Measurements from ENCODE around the gene CGB8.
"Not testable (repeated sequence)": the region's sequence is repeated elsewhere in the genome, so short reads cannot be mapped to it uniquely, and the experiment has no call there.

The CGB8 gene

GRCh38 chr19:49057636-49058234, 8.8 kb upstream of the CGB8 start, which contains the start of gene CGB7:
CGB7 (minus strand) TSS chr19:49057749; CDS start chr19:49055375, 2,374 bp downstream.
- no peak within 1 kb of the TSS for H2BK5ac ChIP-seq (ENCODE audit: low read depth, low read length, poor library complexity)
- WGBS (ENCODE audit: extremely low coverage, insufficient coverage, insufficient read length), result no CpG with 5 or more reads among the region's 38 CpGs
- H3K4me3 ChIP-seq (ENCODE audit: low read depth, low read length), result peak within 1 kb of the TSS; percentile 62
- peaks cover 16% of the 10 kb centered on the region for H3K79me1 ChIP-seq (ENCODE audit: low read length)
- peaks cover 4% of the 10 kb centered on the region for H3K79me2 ChIP-seq (ENCODE audit: control insufficient read depth, insufficient read depth, low read length, poor library complexity)
- H3K9me3 ChIP-seq (ENCODE audit: insufficient read depth, low read depth, low read length), result peaks cover 2% of the 10 kb centered on the region
- H3K27ac ChIP-seq (ENCODE audit: low read depth, low read length), result no peak within 1 kb of the TSS
- H2BK12ac ChIP-seq (ENCODE audit: low read length), result no peak within 1 kb of the TSS
- H3K4me2 ChIP-seq (ENCODE audit: low read length), result peak within 1 kb of the TSS; percentile 75
- no peak within 1 kb of the TSS for H3K9ac ChIP-seq (ENCODE audit: low read length)
- H3K4me1 ChIP-seq (ENCODE audit: control insufficient read depth in 1 of 2, insufficient read depth in 2 of 2, low read length in 2 of 2), result peaks cover 2 to 16% of the 10 kb centered on the region in 2 experiments
- peak in 1 of 2 donors; percentile 62 for DNase-seq
- H3K27me3 ChIP-seq (ENCODE audit: insufficient read depth, low read length), result peaks cover 5% of the 10 kb centered on the region
- no peak within 1 kb of the TSS for H3K23ac ChIP-seq (ENCODE audit: low read length)
- peak within 1 kb of the TSS; percentile 46 for H4K8ac ChIP-seq (ENCODE audit: low read depth, low read length)
- H4K91ac ChIP-seq (ENCODE audit: low read depth, low read length), result peak within 1 kb of the TSS; percentile 29
- H3K18ac ChIP-seq (ENCODE audit: low read length), result peak within 1 kb of the TSS; percentile 42
- H3K14ac ChIP-seq (ENCODE audit: low read length), result peak within 1 kb of the TSS; percentile 11
- H2AFZ ChIP-seq (ENCODE audit: insufficient read depth, low read length, poor library complexity), result peak within 1 kb of the TSS; percentile 4
- peaks cover 0 to 2% of the 10 kb centered on the region in 2 experiments for H3K36me3 ChIP-seq (ENCODE audit: control insufficient read depth in 1 of 2, insufficient read depth in 2 of 2, low read length in 2 of 2)
- H4K12ac ChIP-seq (ENCODE audit: low read depth, low read length), result no peak within 1 kb of the TSS
- no peak within 1 kb of the TSS for H2BK120ac ChIP-seq (ENCODE audit: insufficient read depth, low read length, poor library complexity)
- no peak within 1 kb of the TSS for H2AK5ac ChIP-seq (ENCODE audit: low read length)
- no peak within 1 kb of the TSS for H3K4ac ChIP-seq (ENCODE audit: low read depth, low read length)

GRCh38 chr19:49056902-49057596, 8.1 kb upstream of the CGB8 start:
- H2BK12ac ChIP-seq (ENCODE audit: low read length); H3K18ac ChIP-seq (ENCODE audit: low read length); H3K36me3 ChIP-seq (ENCODE audit: control insufficient read depth in 1 of 2, insufficient read depth in 2 of 2, low read length in 2 of 2); H3K27me3 ChIP-seq (ENCODE audit: insufficient read depth, low read length); H3K4ac ChIP-seq (ENCODE audit: low read depth, low read length); H3K27ac ChIP-seq (ENCODE audit: low read depth, low read length); H4K12ac ChIP-seq (ENCODE audit: low read depth, low read length); H2AK5ac ChIP-seq (ENCODE audit: low read length); H3K9ac ChIP-seq (ENCODE audit: low read length); H2BK120ac ChIP-seq (ENCODE audit: insufficient read depth, low read length, poor library complexity); H2BK5ac ChIP-seq (ENCODE audit: low read depth, low read length, poor library complexity); H3K23ac ChIP-seq (ENCODE audit: low read length); H3K79me2 ChIP-seq (ENCODE audit: control insufficient read depth, insufficient read depth, low read length, poor library complexity); H3K9me3 ChIP-seq (ENCODE audit: insufficient read depth, low read depth, low read length); DNase-seq: not testable (repeated sequence)
- no CpG with 5 or more reads among the region's 34 CpGs for WGBS (ENCODE audit: extremely low coverage, insufficient coverage, insufficient read length)
- Histone ChIP-seq H3K14ac (ENCODE audit: low read length) (peak overlapping the region; percentile 11), H3K4me3 (ENCODE audit: low read depth, low read length) (peak overlapping the region; percentile 50), H2AFZ (ENCODE audit: insufficient read depth, low read length, poor library complexity) (peak overlapping the region; percentile 4), H3K79me1 (ENCODE audit: low read length) (peaks cover 16% of the 10 kb centered on the region), H4K91ac (ENCODE audit: low read depth, low read length) (peak overlapping the region; percentile 29), H4K8ac (ENCODE audit: low read depth, low read length) (peak overlapping the region; percentile 46), H3K4me1 (ENCODE audit: control insufficient read depth in 1 of 2, insufficient read depth in 2 of 2, low read length in 2 of 2) (peaks cover 2 to 16% of the 10 kb centered on the region in 2 experiments), H3K4me2 (ENCODE audit: low read length) (peak overlapping the region; percentile 75)

- Histone ChIP-seq H3K14ac (ENCODE audit: low read length) (peak overlapping the region; percentile 11), H3K23ac (ENCODE audit: low read length) (no peak overlapping the region), H2AK5ac (ENCODE audit: low read length) (no peak overlapping the region), H3K9me3 (ENCODE audit: insufficient read depth, low read depth, low read length) (peaks cover 2% of the 10 kb centered on the region), H2BK12ac (ENCODE audit: low read length) (no peak overlapping the region), H3K79me2 (ENCODE audit: control insufficient read depth, insufficient read depth, low read length, poor library complexity) (peaks cover 4% of the 10 kb centered on the region), H4K8ac (ENCODE audit: low read depth, low read length) (peak overlapping the region; percentile 46), H2BK5ac (ENCODE audit: low read depth, low read length, poor library complexity) (no peak overlapping the region), H3K27ac (ENCODE audit: low read depth, low read length) (no peak overlapping the region), H3K79me1 (ENCODE audit: low read length) (peaks cover 16% of the 10 kb centered on the region), H3K4me1 (ENCODE audit: control insufficient read depth in 1 of 2, insufficient read depth in 2 of 2, low read length in 2 of 2) (peaks cover 2 to 16% of the 10 kb centered on the region in 2 experiments), H3K4ac (ENCODE audit: low read depth, low read length) (peak overlapping the region; percentile 31), H3K4me2 (ENCODE audit: low read length) (peak overlapping the region; percentile 75), H4K12ac (ENCODE audit: low read depth, low read length) (no peak overlapping the region), H2AFZ (ENCODE audit: insufficient read depth, low read length, poor library complexity) (peak overlapping the region; percentile 69), H3K36me3 (ENCODE audit: control insufficient read depth in 1 of 2, insufficient read depth in 2 of 2, low read length in 2 of 2) (no peaks in the 10 kb centered on the region), H4K91ac (ENCODE audit: low read depth, low read length) (peak overlapping the region; percentile 29), H3K9ac (ENCODE audit: low read length) (no peak overlapping the region), H3K18ac (ENCODE audit: low read length) (peak overlapping the region; percentile 42), H3K27me3 (ENCODE audit: insufficient read depth, low read length) (peaks cover 5% of the 10 kb centered on the region), H3K4me3 (ENCODE audit: low read depth, low read length) (peak overlapping the region; percentile 53), H2BK120ac (ENCODE audit: insufficient read depth, low read length, poor library complexity) (peak overlapping the region; percentile 26)
- no CpG with 5 or more reads among the region's 63 CpGs for WGBS (ENCODE audit: extremely low coverage, insufficient coverage, insufficient read length)
- DNase-seq, result peak; percentile 17 to 58
These were observed 7.4 kb upstream of the CGB8 start for GRCh38 chr19:49056101-49056901.

GRCh38 chr19:49050376-49051033, 1.6 kb upstream of the CGB8 start:
- not testable (repeated sequence) for H3K27me3 ChIP-seq (ENCODE audit: insufficient read depth, low read length); H4K12ac ChIP-seq (ENCODE audit: low read depth, low read length); DNase-seq; H2BK5ac ChIP-seq (ENCODE audit: low read depth, low read length, poor library complexity); H3K4ac ChIP-seq (ENCODE audit: low read depth, low read length); H3K79me1 ChIP-seq (ENCODE audit: low read length); H3K23ac ChIP-seq (ENCODE audit: low read length); H3K27ac ChIP-seq (ENCODE audit: low read depth, low read length); H2AFZ ChIP-seq (ENCODE audit: insufficient read depth, low read length, poor library complexity); H3K4me2 ChIP-seq (ENCODE audit: low read length); H4K8ac ChIP-seq (ENCODE audit: low read depth, low read length); H3K4me3 ChIP-seq (ENCODE audit: low read depth, low read length); H3K79me2 ChIP-seq (ENCODE audit: control insufficient read depth, insufficient read depth, low read length, poor library complexity); H3K36me3 ChIP-seq (ENCODE audit: control insufficient read depth in 1 of 2, insufficient read depth in 2 of 2, low read length in 2 of 2); H3K4me1 ChIP-seq (ENCODE audit: control insufficient read depth in 1 of 2, insufficient read depth in 2 of 2, low read length in 2 of 2); H3K9me3 ChIP-seq (ENCODE audit: insufficient read depth, low read depth, low read length); H3K9ac ChIP-seq (ENCODE audit: low read length)
- Histone ChIP-seq H4K91ac (ENCODE audit: low read depth, low read length) (peak overlapping the region; percentile 43), H3K14ac (ENCODE audit: low read length) (peak overlapping the region; percentile 66), H2BK12ac (ENCODE audit: low read length) (peak overlapping the region; percentile 71), H2AK5ac (ENCODE audit: low read length) (peak overlapping the region; percentile 19), H2BK120ac (ENCODE audit: insufficient read depth, low read length, poor library complexity) (peak overlapping the region; percentile 31), H3K18ac (ENCODE audit: low read length) (peak overlapping the region; percentile 45)
- WGBS (ENCODE audit: extremely low coverage, insufficient coverage, insufficient read length), result no CpG with 5 or more reads among the region's 24 CpGs

All from trophoblast cell (in vitro differentiated cells and primary cell).